Naive thymus-derived CD4-positive, alpha-beta T cell (primary cell): ENCODE data around the gene CETN3. TPM values are rescaled to one million over a fixed set of nuclear protein-coding genes. Genes with fewer than 3 reads are reported as not detected.

Source experiments
- ATAC-seq: fragments of 150-1000 bp; cut with Tn5 transposase; 2 replicates; pipeline ENCODE4 v1.10.0; 2021; ENCODE audit warnings: mild to moderate bottlenecking, moderate library complexity
- CTCF ChIA-PET: fragments of 350-600 bp; sonication (Branson Sonifier 250); formaldehyde crosslinking; loops from one replicate; lab custom pipeline; 2021; ENCODE audit warnings: antibody characterized with exemption; lab: Charles Lee
- POLR2A ChIA-PET: fragments of 350-600 bp; sonication (Branson Sonifier 250); formaldehyde crosslinking; loops from one replicate; lab custom pipeline; 2021; ENCODE audit warnings: antibody characterized with exemption, inconsistent platforms; lab: Charles Lee
- DNase-seq, 9 donors: peaks; one replicate each; pipeline versions ENCODE4 v3.0.0 to v3.0.0-alpha.2; 2020 to 2022; ENCODE audit warnings: mixed read lengths in 1 of 9
- H3K27ac ChIP-seq: one replicate; pipeline ENCODE4 v1.7.0; 2013; ENCODE audit warnings: mild to moderate bottlenecking, low read depth, low read length, moderate library complexity
- H3K27me3 ChIP-seq, 2 donors: one replicate each; pipeline ENCODE4 v1.7.0; 2013; ENCODE audit warnings: low read length in 2 of 2, mild to moderate bottlenecking in 2 of 2, moderate library complexity in 2 of 2; ENCODE audit not compliant: control insufficient read depth in 2 of 2, insufficient read depth in 2 of 2
- H3K36me3 ChIP-seq, 3 experiments: 1 replicate in 2 of 3; 2 replicates in 1 of 3; pipeline ENCODE4 v1.7.0; 2013; ENCODE audit warnings: low read length in 3 of 3, mild to moderate bottlenecking in 3 of 3, moderate library complexity in 1 of 3; ENCODE audit not compliant: insufficient read depth in 3 of 3, control insufficient read depth in 2 of 3
- H3K4me1 ChIP-seq, 2 donors: one replicate each; pipeline ENCODE4 v1.7.0; 2013; ENCODE audit warnings: low read length in 2 of 2, mild to moderate bottlenecking in 2 of 2, moderate library complexity in 1 of 2; ENCODE audit not compliant: control insufficient read depth in 2 of 2, insufficient read depth in 2 of 2
- H3K4me3 ChIP-seq: 2 replicates; pipeline ENCODE4 v1.7.0; 2013; ENCODE audit warnings: mild to moderate bottlenecking, low read length
- H3K9me3 ChIP-seq, 3 experiments: 1 replicate in 2 of 3; 2 replicates in 1 of 3; pipeline ENCODE4 v1.7.0; 2013; ENCODE audit warnings: low read length in 3 of 3; ENCODE audit not compliant: control insufficient read depth in 2 of 3
- H3K27ac Mint-ChIP-seq, 9 donors: one replicate each; pipeline ENCODE4 v1.8.0; 2020 to 2022; ENCODE audit warnings: mixed read lengths in 9 of 9, mild to moderate bottlenecking in 8 of 9, moderate library complexity in 5 of 9, inconsistent platforms in 2 of 9
- H3K27me3 Mint-ChIP-seq, 5 donors: one replicate each; pipeline ENCODE4 v1.8.0; 2021 to 2022; ENCODE audit warnings: mixed read lengths in 5 of 5, mild to moderate bottlenecking in 1 of 5
- H3K36me3 Mint-ChIP-seq, 5 donors: one replicate each; pipeline ENCODE4 v1.8.0; 2020 to 2022; ENCODE audit warnings: mixed read lengths in 5 of 5, mild to moderate bottlenecking in 3 of 5, inconsistent platforms in 1 of 5
- H3K4me1 Mint-ChIP-seq, 7 donors: one replicate each; pipeline ENCODE4 v1.8.0; 2020 to 2022; ENCODE audit warnings: mixed read lengths in 7 of 7, mild to moderate bottlenecking in 3 of 7, inconsistent platforms in 1 of 7
- H3K4me3 Mint-ChIP-seq, 10 donors: one replicate each; pipeline ENCODE4 v1.8.0; 2020 to 2022; ENCODE audit warnings: mild to moderate bottlenecking in 10 of 10, mixed read lengths in 10 of 10, moderate library complexity in 6 of 10, inconsistent platforms in 2 of 10
- H3K9me3 Mint-ChIP-seq, 11 donors: one replicate each; pipeline ENCODE4 v1.8.0; 2020 to 2022; ENCODE audit warnings: mixed read lengths in 11 of 11, mild to moderate bottlenecking in 4 of 11, inconsistent platforms in 1 of 11, moderate library complexity in 1 of 11
- intact Hi-C, 2 donors: fragments of 100-400 bp; cut with micrococcal nuclease; formaldehyde crosslinking; loops; one replicate each; pipeline ENCODE4 v1.15.1; 2023
- polyA plus RNA-seq, 2 donors: library from polyadenylated mRNA; unstranded; fragments of 300-500 nt; fragmentation: Illumina TruSeq; gene quantifications; one replicate each; pipeline ENCODE4 v1.2.3, GENCODE V29; 2021
- total RNA-seq, 6 experiments: library from RNA in 5 of 6; stranded (reverse) in 5 of 6; gene quantifications; 1 replicate in 5 of 6; 2 replicates in 1 of 6; pipeline ENCODE4 v1.2.3 and lab custom pipeline; 2021 to 2026

Gene CETN3
- total and polyA plus RNA-seq, 7 experiments from 2014 or later, result 4.4 to 32.7 (median 26.0) TPM

DNA sequence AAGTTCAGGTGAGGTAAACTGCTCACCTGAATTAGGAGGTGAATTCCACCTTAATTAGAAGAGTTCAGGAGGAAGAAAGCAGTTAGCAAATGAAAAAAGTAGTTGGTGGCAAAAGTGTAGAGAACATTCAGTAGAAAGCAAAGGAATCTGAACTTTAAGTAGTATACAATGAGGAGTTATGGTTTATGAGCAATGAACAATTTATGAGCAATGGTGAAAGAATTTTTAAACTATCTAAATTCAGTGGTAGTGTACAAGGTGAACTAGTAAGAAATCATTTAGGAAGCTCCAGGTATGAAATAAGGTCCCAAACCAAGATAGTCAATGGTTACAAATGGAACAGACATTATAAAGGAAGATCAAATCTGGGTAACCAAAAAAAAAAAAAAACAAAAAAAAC is 3.1 kb downstream of the CETN3 start:
- intact Hi-C loops, result loop anchor here in 1 of 2 donors (5.0 to 10.0 kb wide), 2 partner anchors 906 to 1902 kb away; no protein-coding TSS in a partner anchor
- Mint-ChIP-seq H3K36me3 (peaks cover 12 to 36% (median 20%) of the 10 kb centered on the region in 5 donors), H3K4me3 (peak overlapping the region in 4 of 10 donors; percentile 0 to 35 (median 13)), H3K4me1 (peaks cover 12 to 30% (median 25%) of the 10 kb centered on the region in 7 donors), H3K27me3 (no peaks in the 10 kb centered on the region), H3K27ac (no peak overlapping the region), H3K9me3 (no peaks in the 10 kb centered on the region)
- POLR2A ChIA-PET, result interaction anchor here (0.7 kb wide), 1 partner anchor 465 kb away, joined by 3 read pairs; no protein-coding TSS in a partner anchor
- Histone ChIP-seq H3K27ac (no peak overlapping the region), H3K4me1 (peaks cover 7 to 13% of the 10 kb centered on the region in 2 donors), H3K27me3 (no peaks in the 10 kb centered on the region), H3K4me3 (no peak overlapping the region), H3K9me3 (no peaks in the 10 kb centered on the region), H3K36me3 (peaks cover 0 to 9% (median 0%) of the 10 kb centered on the region in 3 experiments)
- DNase-seq (no peak), ATAC-seq (no peak)
- CTCF ChIA-PET, result interaction anchor here (0.6 kb wide), 1 partner anchor 38 kb away, joined by 3 read pairs; no protein-coding TSS in a partner anchor

DNA sequence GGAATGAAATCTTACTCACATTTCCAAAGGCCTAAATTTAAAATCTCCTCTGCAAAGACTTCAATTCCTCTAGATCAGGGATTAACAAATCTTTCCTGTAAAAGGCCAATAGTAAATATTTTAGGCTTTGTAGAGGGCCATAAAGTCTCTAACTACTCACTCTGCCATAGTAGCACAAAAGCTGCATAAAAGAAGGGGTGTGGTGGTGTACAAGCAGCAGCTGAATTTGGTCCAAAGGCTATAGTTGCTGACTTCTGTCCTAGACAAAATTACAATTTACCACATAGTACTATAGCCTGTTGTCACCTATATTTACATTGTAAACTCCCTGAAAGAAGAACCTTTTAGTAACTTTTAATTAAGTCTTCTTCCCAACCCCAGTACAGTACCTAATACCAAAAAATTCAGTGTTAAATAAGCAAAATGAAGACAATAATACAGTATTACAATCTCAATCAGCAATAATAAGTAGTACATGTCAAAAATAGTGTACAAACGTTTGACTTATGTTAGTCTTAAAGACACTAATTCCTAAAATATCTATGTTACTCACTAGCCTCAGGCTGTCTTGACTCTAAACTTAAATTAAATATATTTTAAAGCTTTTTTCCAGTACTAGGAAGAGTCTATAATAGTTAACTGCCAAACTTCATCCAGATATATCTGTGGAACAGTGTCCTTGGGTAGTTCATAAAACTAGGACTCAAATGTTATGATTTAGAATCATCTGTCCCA is 6.9 kb downstream of the CETN3 start:
- H3K36me3 ChIP-seq, result peaks cover 7 to 14% (median 10%) of the 10 kb centered on the region in 3 experiments
- Mint-ChIP-seq H3K27me3 (no peaks in the 10 kb centered on the region), H3K27ac (peak overlapping the region in 1 of 9 donors; percentile 6), H3K36me3 (peaks cover 18 to 58% (median 29%) of the 10 kb centered on the region in 5 donors), H3K4me3 (no peak overlapping the region), H3K9me3 (no peaks in the 10 kb centered on the region), H3K4me1 (peaks cover 18 to 36% (median 27%) of the 10 kb centered on the region in 7 donors)
- H3K4me1 ChIP-seq, result no peaks in the 10 kb centered on the region
- no peak for DNase-seq
- ATAC-seq, result no peak
- no peaks in the 10 kb centered on the region for H3K9me3 ChIP-seq
- ChIA-PET CTCF (interaction anchor here (0.5 kb wide), 1 partner anchor 30 kb away, joined by 3 read pairs; no protein-coding TSS in a partner anchor), POLR2A (no interaction called here)
- H3K4me3 ChIP-seq, result no peak overlapping the region
- H3K27me3 ChIP-seq, result no peaks in the 10 kb centered on the region
- intact Hi-C loops, result loop anchor here in 1 of 2 donors (10.0 kb wide), 1 partner anchor 1898 kb away; no protein-coding TSS in a partner anchor
- H3K27ac ChIP-seq, result no peak overlapping the region

DNA sequence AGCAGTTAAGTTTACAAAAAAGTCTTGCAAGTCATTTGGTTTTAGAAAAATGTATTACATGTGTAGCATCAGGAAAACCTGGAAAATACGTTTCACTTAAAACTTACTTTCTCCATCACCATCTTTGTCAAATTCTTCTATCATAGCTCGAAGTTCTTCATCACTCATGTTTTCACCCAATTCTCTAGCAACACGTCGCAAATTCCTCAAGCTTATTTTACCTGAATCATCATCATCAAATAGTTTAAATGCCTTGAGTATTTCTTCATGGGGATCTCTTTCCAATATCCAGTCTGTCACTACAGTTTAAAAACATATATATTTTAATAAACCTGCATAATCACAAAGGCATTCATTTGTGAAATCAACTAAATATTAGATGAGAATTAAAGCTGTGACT is 10.3 kb downstream of the CETN3 start:
- H3K9me3 Mint-ChIP-seq, result no peaks in the 10 kb centered on the region
- ATAC-seq (no peak), DNase-seq (no peak)
- no peak overlapping the region for H3K4me3 Mint-ChIP-seq
- H3K27ac Mint-ChIP-seq, result no peak overlapping the region
- H3K27me3 Mint-ChIP-seq, result no peaks in the 10 kb centered on the region
- Histone ChIP-seq H3K9me3 (no peaks in the 10 kb centered on the region), H3K4me1 (no peaks in the 10 kb centered on the region), H3K36me3 (peaks cover 7 to 14% (median 10%) of the 10 kb centered on the region in 3 experiments), H3K27ac (no peak overlapping the region), H3K27me3 (no peaks in the 10 kb centered on the region), H3K4me3 (no peak overlapping the region)
- CTCF ChIA-PET, result interaction anchor here (1.0 kb wide), 1 partner anchor 10 kb away, joined by 3 read pairs; no protein-coding TSS in a partner anchor
- POLR2A ChIA-PET, result no interaction called here
- peaks cover 6 to 17% (median 9%) of the 10 kb centered on the region in 7 donors for H3K4me1 Mint-ChIP-seq
- intact Hi-C loops, result no loop called here
- H3K36me3 Mint-ChIP-seq, result peaks cover 6 to 47% (median 18%) of the 10 kb centered on the region in 5 donors

DNA sequence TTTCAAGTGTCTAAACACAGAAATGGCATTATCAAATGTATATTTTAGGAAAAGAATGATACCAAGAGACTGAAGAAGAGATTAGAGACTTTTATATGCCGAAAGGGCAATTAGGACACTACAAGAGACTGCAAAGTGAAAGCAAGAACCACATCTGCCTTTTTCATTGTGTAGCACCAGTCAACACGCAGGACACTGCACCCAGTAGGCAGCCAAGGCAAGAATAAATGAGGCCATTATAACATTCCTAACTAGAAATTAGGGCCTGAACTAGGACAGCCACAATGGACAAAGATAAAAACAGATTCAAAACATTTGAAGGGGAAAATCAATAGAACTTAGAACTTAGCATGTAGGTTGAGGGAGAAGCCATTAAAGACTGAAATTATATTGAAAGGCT is 10.8 kb downstream of the CETN3 start:
- Histone ChIP-seq H3K4me3 (no peak overlapping the region), H3K27ac (no peak overlapping the region), H3K9me3 (no peaks in the 10 kb centered on the region), H3K36me3 (peaks cover 7 to 14% (median 10%) of the 10 kb centered on the region in 3 experiments), H3K4me1 (no peaks in the 10 kb centered on the region), H3K27me3 (no peaks in the 10 kb centered on the region)
- intact Hi-C loops, result no loop called here
- Mint-ChIP-seq H3K4me3 (no peak overlapping the region), H3K27me3 (no peaks in the 10 kb centered on the region), H3K4me1 (peaks cover 6 to 17% (median 9%) of the 10 kb centered on the region in 7 donors), H3K36me3 (peaks cover 6 to 46% (median 18%) of the 10 kb centered on the region in 5 donors), H3K27ac (no peak overlapping the region), H3K9me3 (no peaks in the 10 kb centered on the region)
- DNase-seq, result no peak
- ATAC-seq, result no peak
- ChIA-PET CTCF (interaction anchor here (1.0 kb wide), 1 partner anchor 10 kb away, joined by 3 read pairs; no protein-coding TSS in a partner anchor), POLR2A (no interaction called here)

DNA sequence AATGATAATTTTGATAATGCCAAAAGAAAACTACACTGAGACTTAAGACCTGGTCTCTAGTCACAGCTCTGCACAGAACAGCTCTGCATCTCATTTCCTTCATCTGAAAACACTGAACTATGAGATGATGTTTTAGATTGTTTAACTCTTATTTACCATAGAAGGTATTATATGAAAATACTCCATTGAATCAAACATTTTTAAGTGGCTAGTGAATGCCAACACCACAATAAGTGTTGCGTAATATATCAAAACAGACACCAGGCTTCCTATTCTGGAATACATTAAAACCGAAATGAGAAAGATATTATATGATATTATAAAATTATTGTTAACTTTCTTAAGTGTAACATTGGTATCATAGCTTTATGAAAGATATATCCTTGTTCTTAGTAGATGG is 14.6 kb downstream of the CETN3 start:
- Mint-ChIP-seq H3K9me3 (no peaks in the 10 kb centered on the region), H3K27me3 (no peaks in the 10 kb centered on the region), H3K36me3 (peaks cover 11 to 46% (median 24%) of the 10 kb centered on the region in 5 donors), H3K27ac (no peak overlapping the region), H3K4me3 (no peak overlapping the region), H3K4me1 (peaks cover 0 to 20% (median 9%) of the 10 kb centered on the region in 7 donors)
- intact Hi-C loops, result no loop called here
- POLR2A ChIA-PET, result no interaction called here
- Histone ChIP-seq H3K27me3 (no peaks in the 10 kb centered on the region), H3K9me3 (no peaks in the 10 kb centered on the region), H3K4me3 (no peak overlapping the region), H3K36me3 (peaks cover 7 to 14% (median 10%) of the 10 kb centered on the region in 3 experiments), H3K4me1 (no peaks in the 10 kb centered on the region), H3K27ac (no peak overlapping the region)
- no peak for DNase-seq
- no peak for ATAC-seq
- CTCF ChIA-PET, result no interaction called here

DNA sequence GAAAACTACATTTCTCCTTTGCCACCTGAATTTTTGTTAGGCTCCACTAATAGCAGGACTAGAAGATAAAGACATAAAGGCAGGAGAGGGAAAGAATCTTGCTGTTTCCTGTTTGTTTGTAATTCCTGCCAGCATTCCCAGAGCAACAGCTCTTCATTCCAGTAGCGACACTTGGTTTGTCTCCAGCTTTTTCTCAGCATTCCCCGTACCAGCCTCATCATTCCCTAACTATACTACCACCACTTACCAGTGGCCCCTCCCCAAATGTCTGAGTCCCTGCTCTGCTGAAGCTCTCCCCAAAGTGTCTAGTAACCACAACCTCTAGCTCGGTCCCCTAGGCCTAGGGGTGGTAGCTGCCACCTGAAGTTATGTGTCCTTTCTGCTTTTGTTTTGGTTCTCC is 18.6 kb downstream of the CETN3 start:
- H3K36me3 ChIP-seq, result no peaks in the 10 kb centered on the region
- intact Hi-C loops, result no loop called here
- DNase-seq (no peak), ATAC-seq (no peak)
- H3K4me3 ChIP-seq, result no peak overlapping the region
- CTCF ChIA-PET, result interaction anchor here (1.0 kb wide), 1 partner anchor 19 kb away, joined by 4 read pairs; the partner anchor contains the start of gene CETN3
- no peak overlapping the region for H3K27ac ChIP-seq
- Mint-ChIP-seq H3K36me3 (peaks cover 5 to 20% (median 11%) of the 10 kb centered on the region in 5 donors), H3K4me3 (no peak overlapping the region), H3K4me1 (peaks cover 0 to 16% (median 9%) of the 10 kb centered on the region in 7 donors), H3K27me3 (peaks cover 0 to 2% (median 0%) of the 10 kb centered on the region in 5 donors), H3K27ac (peak overlapping the region in 2 of 9 donors; percentile 37 to 75), H3K9me3 (no peaks in the 10 kb centered on the region)
- POLR2A ChIA-PET, result no interaction called here
- H3K27me3 ChIP-seq, result no peaks in the 10 kb centered on the region
- H3K4me1 ChIP-seq, result no peaks in the 10 kb centered on the region
- no peaks in the 10 kb centered on the region for H3K9me3 ChIP-seq
